ENCODE measurements around the gene PPM1H.

PPM1H gene

GRCh38 chr12:62776575-62776974 lies 158.4 kb downstream of the PPM1H start:
- Histone ChIP-seq H3K4me2 (ENCODE audit: low read length) (no peak overlapping the region), H3K4me1 (ENCODE audit: low read length) (peaks cover 9% of the 10 kb centered on the region), H3K4me3 (ENCODE audit: low read length) (no peak overlapping the region), H3K9ac (ENCODE audit: low read length) (no peak overlapping the region), H4K20me1 (ENCODE audit: insufficient read depth, low read length) (no peaks in the 10 kb centered on the region), H3K9me3 (ENCODE audit: insufficient read depth, low read length) (no peaks in the 10 kb centered on the region), H2AFZ (ENCODE audit: low read depth, low read length) (no peak overlapping the region), H3K27ac (ENCODE audit: low read length) (no peak overlapping the region), H3K79me2 (ENCODE audit: low read length) (no peaks in the 10 kb centered on the region), H3K36me3 (replicated peaks; ENCODE audit: low read depth, low read length) (no peaks in the 10 kb centered on the region), H3K27me3 (ENCODE audit: low read depth, low read length) (no peaks in the 10 kb centered on the region)
- TF ChIP-seq EZH2phosphoT487 (IDR thresholded peaks at IDR 0.05; ENCODE audit: low read depth) (no peak), CTCF (IDR thresholded peaks at IDR 0.05; ENCODE audit: low read depth, low read length) (no peak)

- no peak overlapping the region for H3K9ac ChIP-seq (ENCODE audit: low read length)
- peaks cover 9% of the 10 kb centered on the region for H3K4me1 ChIP-seq (ENCODE audit: low read length)
- no peak overlapping the region for H3K27ac ChIP-seq (ENCODE audit: low read length)
- TF ChIP-seq EZH2phosphoT487 (IDR thresholded peaks at IDR 0.05; ENCODE audit: low read depth): no peak
- TF ChIP-seq CTCF (IDR thresholded peaks at IDR 0.05; ENCODE audit: low read depth, low read length): no peak
- H4K20me1 ChIP-seq (ENCODE audit: insufficient read depth, low read length): no peaks in the 10 kb centered on the region
- H3K27me3 ChIP-seq (ENCODE audit: low read depth, low read length): no peaks in the 10 kb centered on the region
- H3K79me2 ChIP-seq (ENCODE audit: low read length): no peaks in the 10 kb centered on the region
- no peak overlapping the region for H3K4me3 ChIP-seq (ENCODE audit: low read length)
- H3K4me2 ChIP-seq (ENCODE audit: low read length): peak overlapping the region; percentile 9; the same call in 1 of the 2 replicates
- no peaks in the 10 kb centered on the region for H3K36me3 ChIP-seq (replicated peaks; ENCODE audit: low read depth, low read length)
- H3K9me3 ChIP-seq (ENCODE audit: insufficient read depth, low read length): no peaks in the 10 kb centered on the region
- H2AFZ ChIP-seq (ENCODE audit: low read depth, low read length): no peak overlapping the region
These were observed 160.2 kb downstream of the PPM1H start for GRCh38 chr12:62774794-62775193.

GRCh38 chr12:62772416-62772955 lies 162.5 kb downstream of the PPM1H start:
- Histone ChIP-seq H3K36me3 (replicated peaks; ENCODE audit: low read depth, low read length) (no peaks in the 10 kb centered on the region), H3K4me2 (ENCODE audit: low read length) (no peak overlapping the region), H3K79me2 (ENCODE audit: low read length) (no peaks in the 10 kb centered on the region), H3K4me3 (ENCODE audit: low read length) (no peak overlapping the region), H4K20me1 (ENCODE audit: insufficient read depth, low read length) (no peaks in the 10 kb centered on the region), H3K9me3 (ENCODE audit: insufficient read depth, low read length) (no peaks in the 10 kb centered on the region), H3K9ac (ENCODE audit: low read length) (no peak overlapping the region), H2AFZ (ENCODE audit: low read depth, low read length) (no peak overlapping the region), H3K27ac (ENCODE audit: low read length) (no peak overlapping the region), H3K4me1 (ENCODE audit: low read length) (peaks cover 9% of the 10 kb centered on the region), H3K27me3 (ENCODE audit: low read depth, low read length) (no peaks in the 10 kb centered on the region)
- no peak for TF ChIP-seq EZH2phosphoT487 (IDR thresholded peaks at IDR 0.05; ENCODE audit: low read depth)
- TF ChIP-seq CTCF (IDR thresholded peaks at IDR 0.05; ENCODE audit: low read depth, low read length): no peak

- H3K27ac ChIP-seq (ENCODE audit: low read length): no peak overlapping the region
- no peaks in the 10 kb centered on the region for H3K9me3 ChIP-seq (ENCODE audit: insufficient read depth, low read length)
These were observed 163.1 kb downstream of the PPM1H start for GRCh38 chr12:62771828-62772227.

More at GRCh38 chr12:62771828-62772227, 163.1 kb downstream of the PPM1H start:
- peaks cover 9% of the 10 kb centered on the region for H3K4me1 ChIP-seq (ENCODE audit: low read length)
- H3K27me3 ChIP-seq (ENCODE audit: low read depth, low read length): no peaks in the 10 kb centered on the region
- H3K36me3 ChIP-seq (replicated peaks; ENCODE audit: low read depth, low read length): no peaks in the 10 kb centered on the region
- H2AFZ ChIP-seq (ENCODE audit: low read depth, low read length): no peak overlapping the region
- no peaks in the 10 kb centered on the region for H3K79me2 ChIP-seq (ENCODE audit: low read length)
- no peak overlapping the region for H3K9ac ChIP-seq (ENCODE audit: low read length)
- TF ChIP-seq CTCF (IDR thresholded peaks at IDR 0.05; ENCODE audit: low read depth, low read length) (no peak), EZH2phosphoT487 (IDR thresholded peaks at IDR 0.05; ENCODE audit: low read depth) (no peak)
- no peak overlapping the region for H3K4me3 ChIP-seq (ENCODE audit: low read length)
- no peaks in the 10 kb centered on the region for H4K20me1 ChIP-seq (ENCODE audit: insufficient read depth, low read length)
- no peak overlapping the region for H3K4me2 ChIP-seq (ENCODE audit: low read length)

All from OCI-LY3 (cell line).